GM21515 (cell line): ENCODE measurements around the gene TMOD3.

Experiments used
- ATAC-seq: cut with Tn5 transposase; IDR thresholded peaks from one replicate; pipeline ENCODE4 v1.9.1; 2021; ENCODE audit not compliant: unreplicated experiment

The TMOD3 gene

DNA sequence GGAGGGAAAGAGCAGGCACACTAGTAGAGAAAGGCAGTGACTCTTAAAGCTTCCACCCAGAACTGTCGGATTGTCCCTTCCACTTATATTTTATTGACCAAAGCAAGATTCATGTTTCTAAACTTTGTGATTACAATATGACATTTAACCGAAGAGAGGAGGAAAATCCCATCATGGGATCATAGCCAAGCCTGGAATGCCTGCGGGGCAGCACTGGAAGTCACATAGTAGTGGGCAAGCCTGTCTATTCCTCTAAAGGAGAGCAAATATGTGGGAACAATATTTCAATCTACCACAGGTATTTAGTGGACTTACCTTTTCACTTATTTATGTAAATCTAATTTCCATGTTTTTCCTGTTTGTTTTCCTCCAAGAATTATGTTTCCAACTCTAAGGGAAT lies 3.8 kb upstream of the TMOD3 start:
- ATAC-seq = no peak

DNA sequence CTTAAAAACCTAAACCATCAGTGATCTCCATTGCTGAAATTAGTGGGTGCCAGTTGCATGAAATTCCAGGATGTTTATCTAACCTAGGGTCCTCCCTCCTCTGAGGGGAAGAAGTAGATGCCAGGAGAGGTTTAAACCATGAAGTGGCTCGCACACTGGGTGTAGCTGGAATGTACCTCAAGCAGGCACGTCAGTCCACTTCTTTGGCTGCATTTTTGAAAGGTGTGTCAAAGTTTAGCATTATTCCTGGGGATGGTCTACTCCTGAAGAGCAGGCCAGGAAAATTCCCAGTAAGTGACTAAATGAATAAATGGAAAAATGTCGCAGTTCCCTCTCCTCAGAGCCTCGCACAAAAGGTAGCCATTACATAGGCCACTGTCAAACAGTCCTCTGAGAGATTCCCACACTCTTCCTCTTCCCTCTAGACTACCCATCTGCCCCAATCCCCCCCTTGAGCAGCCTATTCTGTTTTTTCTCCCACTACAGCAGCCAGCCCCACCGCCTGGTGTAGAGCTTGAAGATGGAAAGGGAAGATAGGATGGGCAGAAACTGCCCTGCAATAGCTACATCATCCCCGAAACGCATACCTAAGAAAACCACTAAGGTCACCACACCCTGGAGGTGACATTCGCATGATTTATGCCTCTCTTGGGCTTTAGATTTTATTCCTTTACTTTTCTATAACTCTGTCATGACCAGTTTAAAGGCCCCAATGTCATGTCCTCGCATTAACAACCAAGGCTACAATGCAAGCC lies 655 bp upstream of the TMOD3 start:
- no peak for ATAC-seq

DNA sequence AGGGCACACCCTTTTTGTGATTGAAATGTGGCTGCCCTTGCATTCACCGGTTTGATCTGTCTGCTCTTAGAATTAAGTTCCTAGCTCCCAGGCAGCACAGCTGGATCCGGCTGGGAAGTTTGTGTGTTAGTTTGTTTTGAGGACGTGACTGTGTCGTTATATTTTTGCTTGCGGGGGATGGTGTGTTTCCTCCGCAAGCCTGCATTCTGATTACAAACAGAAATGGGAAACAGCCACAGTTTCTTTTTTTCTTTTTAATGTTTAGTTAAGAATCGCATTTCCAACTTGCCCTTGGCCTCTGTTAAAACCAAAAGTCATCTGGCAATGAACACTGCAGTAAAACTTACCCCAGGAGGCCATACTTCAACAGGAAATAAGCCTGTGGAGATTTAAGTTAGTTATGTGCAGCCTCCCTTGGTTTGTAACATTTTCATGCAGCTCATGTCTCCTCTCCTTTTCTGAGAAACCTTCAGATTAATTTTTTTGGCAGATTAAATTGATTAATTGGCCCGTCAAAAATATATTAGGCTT lies 888 bp downstream of the TMOD3 start:
- ATAC-seq = peak; percentile 16

DNA sequence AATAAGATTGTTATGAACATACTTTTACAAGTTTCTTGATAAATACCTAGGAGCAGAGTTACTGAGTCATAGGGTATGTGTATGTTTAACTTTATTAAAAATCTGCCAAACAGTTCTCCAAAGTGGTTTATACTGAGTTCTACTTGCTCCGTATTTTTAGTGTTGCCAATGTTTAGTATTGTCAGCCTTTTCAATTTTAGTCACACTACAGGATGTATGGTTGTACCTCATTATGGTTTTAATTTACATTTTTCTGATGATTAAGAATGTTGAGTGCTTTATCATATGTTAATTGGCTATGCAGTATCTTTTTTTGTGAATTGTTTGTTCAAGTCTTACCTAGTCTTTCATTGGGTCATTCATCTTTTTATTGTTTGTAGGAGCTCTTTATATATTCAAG lies 4.3 kb downstream of the TMOD3 start:
- ATAC-seq = no peak

DNA sequence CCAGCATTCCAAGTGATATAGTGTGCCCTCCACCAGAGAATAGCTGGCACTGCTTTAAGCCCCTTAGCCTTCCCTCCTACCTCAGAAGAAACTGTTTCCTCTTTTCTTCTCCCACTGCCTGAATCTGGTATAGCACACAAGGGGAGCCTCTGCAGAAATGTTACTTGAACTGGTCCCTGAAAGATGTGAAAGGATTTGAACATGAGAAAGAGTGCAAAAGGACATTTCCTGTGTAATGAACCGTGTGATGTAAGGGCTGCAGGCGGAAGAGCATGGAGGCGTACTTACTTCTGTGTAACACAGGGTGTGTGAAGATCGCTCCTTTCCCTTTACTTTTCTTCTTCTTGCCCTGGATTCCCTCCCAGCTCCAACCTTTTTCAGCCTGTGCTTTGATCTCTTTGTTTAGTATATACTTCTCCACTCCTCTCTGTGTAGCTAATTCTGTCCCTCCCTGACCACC lies 8.4 kb downstream of the TMOD3 start:
- no peak for ATAC-seq

- ATAC-seq = no peak
Observed at GRCh38 chr15:51838270-51838669, 8.8 kb downstream of the TMOD3 start.

DNA sequence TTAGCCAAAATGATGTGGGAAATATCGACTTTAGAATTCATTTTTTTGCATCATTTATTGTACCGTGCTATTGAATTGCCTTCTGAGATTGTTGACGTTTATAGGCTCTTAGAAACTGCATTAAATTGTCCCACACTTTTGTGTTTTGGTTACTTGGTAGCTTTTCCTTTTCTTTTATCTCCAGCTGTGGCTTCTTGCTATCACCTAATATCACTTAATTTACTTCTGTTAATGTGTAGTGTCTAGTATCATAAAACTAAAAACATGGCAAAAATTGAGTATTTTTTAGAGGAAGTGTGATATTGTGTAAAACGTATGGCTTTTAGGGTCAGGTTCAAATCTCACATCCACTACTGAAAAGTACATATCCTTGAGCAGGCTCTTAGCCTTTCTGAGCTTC lies 11.2 kb downstream of the TMOD3 start:
- no peak for ATAC-seq

DNA sequence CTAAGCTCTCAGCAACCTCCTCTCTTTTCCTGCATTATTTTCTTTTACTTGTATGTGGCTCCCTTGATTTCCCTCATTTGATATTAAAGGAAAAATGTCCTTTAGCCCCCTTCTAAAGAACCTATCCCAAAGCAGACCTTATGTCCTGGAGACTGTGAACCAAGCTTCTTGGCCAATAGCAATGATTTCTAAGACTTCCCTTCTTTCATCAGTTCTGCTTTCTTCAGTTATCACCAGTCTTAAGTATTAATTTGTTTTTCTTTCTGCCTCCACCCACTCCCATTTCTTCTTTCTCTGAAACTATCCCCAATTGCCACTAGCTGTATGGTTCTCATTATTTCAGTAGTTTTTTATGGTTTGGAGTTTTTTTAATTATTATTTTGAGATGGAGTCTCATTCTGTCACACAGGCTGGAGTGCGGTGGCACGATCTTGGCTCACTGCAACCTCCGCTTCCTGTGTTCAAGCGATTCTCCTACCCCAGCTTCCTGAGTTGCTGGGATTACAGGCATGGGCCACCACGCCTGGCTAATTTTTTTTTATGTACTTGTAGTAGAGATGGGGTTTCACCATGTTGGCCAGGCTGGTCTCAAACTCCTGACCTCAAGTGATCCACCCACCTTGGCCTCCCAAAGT lies 12.1 kb downstream of the TMOD3 start:
- ATAC-seq = no peak

DNA sequence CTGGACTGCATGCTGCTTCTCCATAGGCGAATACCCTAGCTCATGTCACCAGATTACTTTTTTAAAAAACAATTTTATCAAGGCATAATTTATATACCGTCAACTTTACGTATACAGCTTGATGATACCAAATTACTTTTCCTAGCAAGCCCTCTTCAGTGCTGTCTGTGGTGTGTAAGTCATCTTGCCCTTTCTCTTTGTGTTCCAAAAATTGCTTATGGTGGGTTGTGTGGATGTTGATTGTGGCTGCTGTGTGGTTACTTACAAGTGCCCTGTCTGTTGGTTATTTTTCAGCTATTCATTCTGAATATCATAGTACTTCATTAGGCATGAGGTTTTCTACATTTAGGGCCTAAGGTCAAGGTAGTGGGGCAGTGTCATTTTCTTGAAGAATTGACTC lies 12.8 kb downstream of the TMOD3 start:
- ATAC-seq = no peak

GRCh38 chr15:51842852-51843737 lies 13.6 kb downstream of the TMOD3 start:
- peak; percentile 57 for ATAC-seq

GRCh38 chr15:51844747-51845426 lies 15.4 kb downstream of the TMOD3 start:
- no peak for ATAC-seq

DNA sequence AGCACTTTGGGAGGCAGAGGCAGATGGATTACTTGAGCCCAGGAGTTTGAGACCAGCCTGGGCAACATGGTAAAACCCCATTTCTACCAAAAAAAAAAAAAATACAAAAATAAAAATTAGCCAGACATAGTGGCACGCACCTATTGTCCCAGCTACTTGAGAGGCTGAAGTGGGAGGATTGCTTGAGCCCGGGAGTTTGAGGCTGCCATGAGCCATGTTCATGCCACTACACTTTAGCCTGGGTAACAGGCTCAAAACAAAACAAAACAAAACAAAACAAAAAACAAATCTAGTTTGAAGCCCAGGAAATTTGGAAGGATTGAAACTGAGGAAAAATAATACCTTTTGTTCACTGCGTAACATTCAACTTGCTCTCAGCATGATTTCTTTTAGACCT lies 16.6 kb downstream of the TMOD3 start:
- ATAC-seq = no peak

GRCh38 chr15:51846463-51847230 lies 17.2 kb downstream of the TMOD3 start:
- ATAC-seq = no peak

DNA sequence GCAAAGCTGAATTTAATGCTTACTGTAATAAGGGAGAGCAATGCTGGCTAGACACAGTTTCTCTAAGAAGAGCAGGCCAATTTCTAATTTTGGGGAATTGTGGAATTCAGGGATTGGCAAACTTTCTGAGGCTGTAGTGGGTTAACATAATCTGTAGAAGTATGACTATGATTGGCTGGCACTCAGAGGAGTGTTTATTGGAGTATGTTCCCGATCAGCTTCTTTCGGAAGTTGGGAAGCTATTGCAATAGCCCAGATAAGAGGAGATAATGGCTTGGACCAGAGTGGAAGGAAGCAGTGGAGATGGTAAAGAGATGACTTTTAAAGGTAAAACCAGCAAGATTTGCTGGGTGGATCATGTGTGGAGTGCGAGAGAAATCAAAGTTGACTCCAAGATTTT lies 19.4 kb downstream of the TMOD3 start:
- no peak for ATAC-seq

GRCh38 chr15:51849860-51850259 lies 20.4 kb downstream of the TMOD3 start:
- no peak for ATAC-seq

- no peak for ATAC-seq
Observed at GRCh38 chr15:51853998-51854397, 24.5 kb downstream of the TMOD3 start.

DNA sequence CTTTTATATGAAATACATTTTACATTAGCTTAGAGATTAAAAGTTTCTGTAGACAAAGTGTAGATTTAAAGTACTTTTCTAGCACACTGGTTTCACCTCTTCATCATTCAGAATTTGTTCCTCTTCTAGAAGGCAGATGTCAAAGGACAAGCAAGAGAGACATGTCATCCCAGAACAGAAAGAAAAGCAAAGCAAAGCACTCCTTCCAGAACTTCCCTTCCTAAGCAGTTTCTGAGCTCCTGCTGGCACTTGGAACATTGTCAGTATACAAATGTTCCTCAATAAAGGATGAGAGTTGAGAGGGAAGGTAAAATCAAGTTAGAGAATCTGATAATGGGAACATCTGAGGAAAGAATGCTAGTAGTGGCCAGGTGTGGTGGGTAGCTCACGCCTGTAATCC lies 26.2 kb downstream of the TMOD3 start:
- no peak for ATAC-seq

- ATAC-seq = no peak
Observed at GRCh38 chr15:51856714-51857380, 27.4 kb downstream of the TMOD3 start.

DNA sequence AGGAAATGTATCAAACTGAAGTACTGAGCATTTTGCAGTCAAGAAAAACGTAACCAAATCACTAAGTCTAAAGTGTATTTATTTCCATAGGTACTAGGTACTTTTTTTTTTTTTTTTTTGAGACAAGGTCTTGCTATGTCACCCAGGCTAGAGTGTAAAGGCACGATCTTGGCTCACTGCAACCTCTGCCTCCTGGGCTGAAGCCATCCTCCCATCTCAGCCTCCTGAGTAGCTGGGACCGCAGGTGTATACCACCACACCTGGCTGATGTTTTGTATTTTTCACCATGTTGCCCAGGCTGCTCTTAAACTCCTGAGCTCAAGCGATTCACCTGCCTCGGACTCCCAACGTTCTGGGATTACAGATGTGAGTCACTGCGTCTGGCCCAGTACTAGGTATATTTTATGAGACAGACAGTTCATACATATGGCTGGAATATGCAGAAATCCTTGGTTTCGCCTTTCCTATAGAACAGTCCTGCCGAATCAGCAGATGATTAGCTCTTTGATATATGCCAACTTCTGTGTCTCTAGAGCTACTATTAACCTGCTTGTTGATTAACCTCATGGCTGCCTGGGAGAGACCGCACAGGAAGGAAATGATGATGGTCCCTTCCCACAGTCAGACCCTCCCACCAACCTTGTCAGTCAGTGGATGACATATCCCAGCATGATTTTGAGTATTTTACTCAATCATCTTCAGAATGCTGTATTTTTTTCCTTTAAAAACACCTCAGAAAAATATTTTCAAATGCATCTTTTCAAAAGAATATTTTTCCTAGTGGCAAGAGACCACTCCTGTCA lies 32.3 kb downstream of the TMOD3 start:
- no peak for ATAC-seq
